A549 treated with Hydrocortisone at 1 μM for 4 hours (cell line): ENCODE data around the gene DOK6. TPM values are rescaled to one million over a fixed set of nuclear protein-coding genes. Genes with fewer than 3 reads are reported as not detected.

Experiments used
- total RNA-seq: library from RNA; stranded (reverse); fragments of 200-300 nt; extraction: Qiagen RNA extraction; gene quantifications from 5 replicates; pipeline ENCODE4 v1.2.3, GENCODE V29; 2022

DOK6 gene
- total RNA-seq = not detected in 5 replicates

DNA sequence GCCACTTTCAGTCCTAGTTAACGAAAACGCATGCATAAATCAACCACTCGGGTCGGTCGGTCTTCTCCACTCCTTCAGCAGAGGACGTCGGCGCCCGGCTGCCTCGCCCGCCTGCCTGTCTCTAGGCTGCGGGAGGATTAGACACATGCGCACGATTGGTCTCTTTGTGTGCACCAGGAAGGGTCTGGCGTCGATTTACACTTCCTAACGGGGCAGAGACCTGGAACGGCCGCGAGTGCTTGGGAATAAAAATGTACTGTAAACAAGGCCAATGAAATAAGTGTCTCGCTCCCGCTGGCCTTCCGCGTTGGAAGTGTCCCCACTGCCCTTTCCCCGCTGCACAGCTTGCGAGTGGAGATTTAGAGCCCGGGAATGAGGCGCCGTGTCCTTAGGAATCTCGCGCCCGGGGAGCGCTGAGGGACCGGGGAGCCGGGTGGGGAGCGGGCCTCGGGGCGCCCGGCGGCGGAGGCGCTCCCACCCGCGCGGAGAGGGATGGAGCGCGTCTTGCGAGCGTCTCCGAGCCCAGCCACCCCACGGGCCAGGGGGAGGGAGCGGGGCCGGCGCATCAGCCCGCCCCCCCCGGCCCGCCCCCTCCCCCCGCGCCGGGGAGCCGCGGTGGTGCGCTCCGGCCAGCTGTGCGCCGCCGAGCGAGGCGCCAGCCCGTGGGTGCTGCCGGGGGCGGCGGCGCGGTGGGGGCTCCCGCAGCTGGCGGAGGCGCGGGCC lies at the start of gene DOK6:
Gene DOK6 (plus strand): TSS at position 636 of the 723 bp plus-strand sequence.

